GM18505 (cell line): ENCODE results near the gene ABCG1.

Source experiments
- ATAC-seq: cut with Tn5 transposase; IDR thresholded peaks from one replicate; pipeline ENCODE4 v1.9.1; 2021; ENCODE audit not compliant: unreplicated experiment
- POLR2A ChIP-seq: IDR thresholded peaks from 4 replicates; pipeline ENCODE4 v1.6.1; 2011; ENCODE audit warnings: borderline replicate concordance; ENCODE audit not compliant: insufficient read depth, insufficient read length; ENCODE audit errors: extremely low read depth

ABCG1 gene

DNA sequence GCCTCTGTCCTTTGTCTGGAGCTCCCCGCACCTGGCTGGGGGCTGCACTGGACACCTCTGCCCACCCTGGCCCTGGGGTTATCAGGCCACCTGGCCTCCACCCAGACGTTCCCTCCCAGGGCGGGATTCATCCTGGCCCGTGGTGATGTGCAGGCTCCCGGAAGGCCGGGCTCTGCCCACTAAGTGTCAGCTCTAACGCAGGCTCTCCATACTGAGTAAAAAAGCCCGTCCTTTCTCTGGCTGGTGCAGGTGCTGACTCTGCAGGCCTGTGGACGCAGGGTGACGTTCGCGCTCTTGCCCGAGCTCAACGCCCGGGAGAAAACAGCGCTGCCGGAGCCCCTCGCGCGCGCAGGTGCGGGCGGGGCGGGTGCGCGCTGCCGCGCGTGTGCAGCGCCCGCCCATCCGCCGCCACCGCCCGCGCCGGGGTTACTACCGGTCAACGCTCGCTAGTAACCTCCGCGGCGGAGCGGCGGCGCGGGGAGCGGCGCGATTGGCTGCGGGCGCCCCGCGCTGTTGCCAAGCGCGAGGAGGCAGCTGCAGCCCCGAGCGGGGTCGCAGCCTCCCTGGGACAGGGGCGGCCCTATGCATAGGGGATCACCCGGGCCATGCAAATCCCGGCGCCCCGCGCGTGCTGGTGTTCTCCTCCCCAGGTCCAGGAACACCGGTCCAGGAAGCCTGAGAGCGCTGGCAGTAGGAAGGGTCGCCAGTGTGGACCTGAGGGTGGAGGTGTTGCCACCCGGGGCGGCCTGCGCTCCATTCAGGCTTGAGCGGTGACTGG, 15.7 kb downstream of the ABCG1 start:
- TF ChIP-seq POLR2A = peak; percentile 61
- ATAC-seq = peak; percentile 34

GRCh38 chr21:42235593-42235992, 16.7 kb downstream of the ABCG1 start:
- TF ChIP-seq POLR2A = no peak
- ATAC-seq = no peak

DNA sequence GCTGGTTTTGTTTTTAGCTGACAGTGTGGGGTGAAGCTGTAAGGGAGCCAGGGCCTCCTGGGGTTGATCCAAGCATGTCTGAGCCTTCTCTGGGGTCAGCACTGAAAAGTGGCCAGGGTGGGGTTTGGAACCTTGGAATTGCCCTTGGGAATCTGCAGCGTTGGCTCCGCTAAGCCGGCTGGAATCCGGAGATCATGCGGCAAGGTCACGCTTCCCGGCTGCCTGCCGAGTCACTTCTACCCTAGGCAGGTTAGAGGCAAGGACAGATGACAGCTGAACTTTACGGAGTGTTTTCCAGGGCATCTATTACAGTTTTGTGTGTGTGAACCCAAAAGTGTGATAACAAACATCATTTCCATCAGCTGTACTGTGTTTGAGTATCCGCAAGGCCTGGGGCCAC, 17.1 kb downstream of the ABCG1 start:
- no peak for TF ChIP-seq POLR2A
- ATAC-seq = no peak

DNA sequence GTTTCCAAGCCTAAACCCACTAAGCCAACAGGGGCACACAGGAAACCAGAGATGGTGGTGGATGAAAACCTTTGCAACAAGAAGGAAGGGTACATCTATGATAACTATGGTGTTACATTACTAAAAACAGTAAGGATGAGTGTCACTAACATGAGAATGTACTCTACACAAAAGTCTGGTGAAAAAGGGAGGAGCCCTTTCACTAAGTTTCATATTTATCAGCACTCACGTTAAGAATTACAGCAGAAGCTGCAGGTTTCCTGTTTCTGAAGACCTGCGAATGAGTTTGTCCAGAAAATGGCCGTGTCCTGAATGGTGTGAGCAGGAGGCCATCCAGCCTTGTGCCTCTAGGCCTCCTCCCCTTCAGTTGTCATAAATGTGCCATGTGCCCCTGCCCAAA, 17.8 kb downstream of the ABCG1 start:
- ATAC-seq = no peak
- TF ChIP-seq POLR2A = peak; percentile 30

GRCh38 chr21:42237161-42237560, 18.2 kb downstream of the ABCG1 start:
- no peak for TF ChIP-seq POLR2A
- no peak for ATAC-seq

DNA sequence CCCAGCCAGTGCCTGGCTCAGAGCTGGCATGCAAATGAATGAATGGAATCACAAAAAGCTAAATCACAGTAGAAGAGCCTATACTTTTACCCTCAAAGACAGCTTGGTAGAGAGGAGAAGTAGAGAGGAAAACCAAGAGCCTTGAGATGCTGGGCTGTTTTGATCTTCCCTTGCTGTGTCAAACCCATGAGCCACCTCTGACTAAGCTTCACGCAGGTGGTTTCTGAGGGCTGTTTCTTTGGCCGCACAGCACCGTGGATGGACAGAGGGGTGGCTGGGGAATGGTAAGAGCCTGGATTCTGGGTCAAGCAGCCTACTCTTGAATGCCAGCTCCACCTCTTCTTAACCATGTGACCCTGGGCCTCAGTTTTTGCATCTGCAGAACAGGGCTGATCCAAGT, 18.6 kb downstream of the ABCG1 start:
- ATAC-seq = no peak
- no peak for TF ChIP-seq POLR2A

- no peak for ATAC-seq
- TF ChIP-seq POLR2A = no peak
Measured at GRCh38 chr21:42238185-42238934, 19.4 kb downstream of the ABCG1 start.

GRCh38 chr21:42239556-42239955, 20.6 kb downstream of the ABCG1 start:
- TF ChIP-seq POLR2A = no peak
- no peak for ATAC-seq

DNA sequence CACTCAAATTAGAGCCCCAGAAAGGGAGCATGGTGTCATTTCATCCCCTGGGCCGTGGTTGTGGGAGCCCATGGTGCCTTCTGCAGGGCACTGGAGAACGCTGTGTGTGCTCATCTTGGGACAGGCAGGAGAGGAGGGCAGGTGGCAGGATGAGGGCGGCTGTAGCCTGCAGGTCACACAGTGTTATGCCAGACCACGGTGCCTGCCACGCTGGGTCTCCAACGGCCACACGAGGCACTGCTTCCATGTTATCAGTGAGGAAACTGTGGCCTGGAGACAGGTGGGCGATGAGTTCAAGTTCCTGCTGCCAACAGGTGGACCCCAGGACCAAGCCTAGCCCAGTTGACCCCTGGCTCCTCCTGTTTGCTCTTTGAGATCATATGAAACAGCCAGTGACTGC, 21.0 kb downstream of the ABCG1 start:
- no peak for ATAC-seq
- TF ChIP-seq POLR2A = no peak

DNA sequence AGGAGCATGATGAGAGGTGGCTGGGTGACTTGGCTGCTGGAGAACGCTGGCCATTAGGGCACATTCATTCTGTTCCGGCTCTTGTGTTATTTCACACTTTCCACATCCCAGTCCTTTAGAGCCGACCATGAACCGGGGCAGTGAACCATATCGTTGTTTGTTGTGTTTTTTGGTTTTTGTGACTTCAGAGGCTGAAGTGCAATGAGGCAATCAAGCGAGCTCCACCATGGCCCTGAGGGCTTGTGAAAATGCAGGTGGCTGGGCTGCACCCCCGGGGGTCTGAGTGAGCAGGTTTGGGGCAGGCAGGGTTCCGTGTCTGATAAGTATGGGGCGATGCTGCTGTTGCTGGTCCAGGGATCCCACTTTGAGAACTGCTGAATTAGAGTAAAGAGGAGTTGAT, 23.7 kb downstream of the ABCG1 start:
- ATAC-seq = no peak
- no peak for TF ChIP-seq POLR2A

DNA sequence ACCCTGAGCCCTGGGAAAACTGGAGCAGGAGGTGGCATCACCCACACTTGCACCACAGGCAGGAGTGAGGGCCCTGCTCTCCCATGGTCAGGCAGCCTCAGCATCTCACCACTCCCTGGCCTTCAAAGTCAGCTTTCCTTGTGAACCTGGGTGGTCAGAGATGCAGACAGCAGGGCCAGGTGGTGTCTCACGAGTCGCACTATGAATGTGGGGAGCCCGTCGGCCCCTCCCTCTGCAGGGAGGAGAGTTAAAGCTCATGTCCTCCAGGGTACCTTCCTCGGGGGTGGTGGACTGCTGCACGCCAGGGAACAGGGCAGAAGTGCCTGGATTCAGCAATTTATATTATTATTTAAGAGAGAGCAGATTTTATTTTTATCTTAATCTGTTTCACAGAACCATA, 24.1 kb downstream of the ABCG1 start:
- TF ChIP-seq POLR2A = no peak
- ATAC-seq = no peak

DNA sequence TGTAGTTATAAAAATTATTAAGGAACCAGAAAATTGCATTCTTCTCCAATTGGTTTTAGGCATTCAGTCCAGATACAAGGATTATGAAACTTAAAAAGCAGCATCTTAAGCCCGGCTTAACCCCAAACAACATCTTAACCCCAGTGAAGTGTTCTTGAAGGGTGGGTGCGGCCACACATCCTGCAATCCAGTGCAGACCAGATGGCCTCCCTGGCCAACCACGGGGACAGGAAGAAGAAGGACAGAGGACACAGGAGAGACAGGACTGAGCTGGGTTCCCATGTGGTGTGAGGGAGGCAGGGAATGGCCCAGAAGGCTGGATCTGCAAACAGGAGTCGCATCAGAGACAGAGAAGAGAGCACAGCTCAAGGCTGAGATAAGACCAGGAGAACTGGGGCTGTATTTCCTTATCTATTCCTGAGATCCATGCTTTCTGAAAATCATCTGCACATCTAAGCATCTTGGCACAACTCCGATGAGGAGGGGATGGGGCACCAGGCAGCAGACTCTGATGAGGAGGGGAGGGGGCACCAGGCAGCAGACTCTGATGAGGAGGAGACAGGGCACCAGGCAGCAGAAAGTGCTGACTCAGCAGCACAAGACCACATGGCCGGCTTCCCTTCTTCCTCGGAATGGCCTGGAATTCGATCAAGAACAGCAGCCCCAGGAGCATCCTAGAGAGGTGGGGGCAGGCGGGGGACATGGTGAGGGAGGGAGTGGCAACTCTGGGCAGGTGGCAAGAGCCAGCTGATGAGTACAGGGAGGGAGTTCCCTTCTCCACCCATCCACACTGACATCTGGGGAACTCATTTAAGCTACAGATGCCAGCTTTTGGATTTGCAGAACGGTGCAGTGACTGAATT, 26.6 kb downstream of the ABCG1 start:
- ATAC-seq = no peak
- TF ChIP-seq POLR2A = no peak

DNA sequence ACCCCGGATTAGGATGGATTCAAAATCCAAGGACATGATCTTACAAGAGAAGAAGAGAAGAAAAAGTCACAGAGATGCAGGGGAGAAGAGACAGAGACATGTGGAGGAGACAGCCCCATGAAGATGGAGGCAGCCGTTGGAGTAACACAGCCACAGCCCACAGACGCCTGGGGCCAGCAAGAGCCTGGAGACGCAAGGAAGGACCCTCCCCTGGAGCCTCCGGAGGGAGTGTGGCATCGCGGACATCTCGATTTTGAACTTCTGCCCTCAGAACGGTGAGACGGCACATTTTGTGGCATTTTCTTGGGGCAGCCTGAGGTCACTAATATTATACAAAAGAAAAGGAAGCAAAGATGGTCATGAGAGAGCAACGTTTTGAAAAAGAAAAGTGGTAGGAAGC, 28.8 kb downstream of the ABCG1 start:
- TF ChIP-seq POLR2A = no peak
- no peak for ATAC-seq
